HEK293 (cell line): ENCODE results near the gene CASP2.

ENCODE experiments used
- CTCF ChIA-PET: fragments of 350-600 bp; formaldehyde crosslinking; extraction: SDS; loops from one replicate; lab custom pipeline; 2021; ENCODE audit warnings: antibody characterized with exemption; lab: Yijun Ruan, JAX
- POLR2A ChIA-PET: fragments of 300-600 bp; formaldehyde crosslinking; extraction: SDS; loops from one replicate; lab custom pipeline; 2020; ENCODE audit warnings: antibody characterized with exemption, inconsistent platforms; lab: Yijun Ruan, JAX
- H3K27ac ChIP-seq: fragments of 200-500 bp; sonication (Bioruptor generic); 2 replicates; pipeline ENCODE4 v1.5.1; 2014; ENCODE audit warnings: low read depth, low read length, control low read depth, inconsistent platforms; ENCODE audit errors: extremely low read depth
- H3K36me3 ChIP-seq, 2 experiments: fragments of 200-500 bp in 1 of 2; sonication (Bioruptor generic) in 1 of 2; 1 replicate in 1 of 2; 2 replicates in 1 of 2; pipeline ENCODE4 v1.5.1; 2014 to 2017; ENCODE audit warnings: inconsistent platforms in 2 of 2, low read length in 2 of 2; ENCODE audit not compliant: control insufficient read depth in 2 of 2, insufficient read depth in 1 of 2
- H3K4me1 ChIP-seq: fragments of 200-500 bp; sonication (Bioruptor generic); 2 replicates; pipeline ENCODE4 v1.5.1; 2014; ENCODE audit warnings: mild to moderate bottlenecking, low read length, inconsistent platforms; ENCODE audit not compliant: control insufficient read depth, insufficient read depth
- H3K4me3 ChIP-seq: 2 replicates; pipeline ENCODE4 v1.5.1; 2011; ENCODE audit warnings: low read depth, mild to moderate bottlenecking, control low read depth, low read length, moderate library complexity
- H3K9me3 ChIP-seq: fragments of 200-500 bp; sonication (Bioruptor generic); 2 replicates; pipeline ENCODE4 v1.5.1; 2014; ENCODE audit warnings: low read depth, low read length, inconsistent platforms; ENCODE audit not compliant: control insufficient read depth, insufficient read depth
- SETDB1 ChIP-seq: IDR thresholded peaks from one replicate; pipeline ENCODE4 v1.6.1; 2017; ENCODE audit warnings: mild to moderate bottlenecking, low read length, moderate library complexity, mixed read lengths; ENCODE audit not compliant: insufficient read length
- TCF7L2 ChIP-seq: IDR thresholded peaks from 2 replicates; pipeline ENCODE4 v1.6.1; 2011; ENCODE audit warnings: low read depth, mild to moderate bottlenecking, inconsistent platforms, low read length, moderate library complexity, borderline replicate concordance
- ZBTB11 ChIP-seq: fragments of 450-650 bp; formaldehyde crosslinking; conservative IDR thresholded peaks from 2 replicates; pipeline ENCODE4 v1.5.1; 2016; ENCODE audit warnings: low read depth, missing biosample characterization, missing genetic modification characterization
- ZFHX2 ChIP-seq: fragments of 450-650 bp; formaldehyde crosslinking; conservative IDR thresholded peaks from 2 replicates; pipeline ENCODE4 v1.5.1; 2016; ENCODE audit warnings: missing biosample characterization, missing genetic modification characterization
- ZFP3 ChIP-seq: fragments of 450-650 bp; formaldehyde crosslinking; IDR thresholded peaks from 2 replicates; pipeline ENCODE4 v1.5.1; 2016; ENCODE audit warnings: low read depth, missing biosample characterization, missing genetic modification characterization
- ZNF114 ChIP-seq: fragments of 450-650 bp; formaldehyde crosslinking; IDR thresholded peaks from 2 replicates; pipeline ENCODE4 v1.5.0; 2017; ENCODE audit warnings: missing biosample characterization, missing genetic modification characterization
- ZNF121 ChIP-seq: fragments of 450-650 bp; formaldehyde crosslinking; IDR thresholded peaks from 2 replicates; pipeline ENCODE4 v1.5.1; 2016; ENCODE audit warnings: missing biosample characterization, missing genetic modification characterization
- ZNF146 ChIP-seq: fragments of 450-650 bp; formaldehyde crosslinking; IDR thresholded peaks from 2 replicates; pipeline ENCODE4 v1.5.1; 2016; ENCODE audit warnings: missing biosample characterization, missing genetic modification characterization
- ZNF18 ChIP-seq: fragments of 450-650 bp; formaldehyde crosslinking; IDR thresholded peaks from 2 replicates; pipeline ENCODE4 v1.5.1; 2016; ENCODE audit warnings: missing biosample characterization, missing genetic modification characterization
- ZNF214 ChIP-seq: fragments of 450-650 bp; formaldehyde crosslinking; IDR thresholded peaks from 2 replicates; pipeline ENCODE4 v1.5.1; 2017; ENCODE audit warnings: missing biosample characterization, mild to moderate bottlenecking, missing genetic modification characterization, borderline replicate concordance
- ZNF221 ChIP-seq: fragments of 450-650 bp; formaldehyde crosslinking; IDR thresholded peaks from 2 replicates; pipeline ENCODE4 v1.5.1; 2017; ENCODE audit warnings: missing biosample characterization, missing genetic modification characterization, borderline replicate concordance
- ZNF274 ChIP-seq, 2 experiments: fragments of 200-500 bp in 1 of 2; fragments of 450-650 bp in 1 of 2; sonication (Bioruptor generic) in 1 of 2; formaldehyde crosslinking in 1 of 2; IDR thresholded peaks; 2 replicates each; pipeline versions ENCODE4 v1.5.1 to v1.6.1; 2014 to 2016; ENCODE audit warnings: borderline replicate concordance in 1 of 2, inconsistent platforms in 1 of 2, low read length in 1 of 2, missing biosample characterization in 1 of 2, missing genetic modification characterization in 1 of 2
- ZNF391 ChIP-seq: fragments of 450-650 bp; formaldehyde crosslinking; IDR thresholded peaks from 2 replicates; pipeline ENCODE4 v1.5.1; 2016; ENCODE audit warnings: low read depth, missing biosample characterization, missing genetic modification characterization, borderline replicate concordance
- ZNF398 ChIP-seq: fragments of 450-650 bp; formaldehyde crosslinking; IDR thresholded peaks from 2 replicates; pipeline ENCODE4 v1.5.1; 2017; ENCODE audit warnings: missing biosample characterization, missing genetic modification characterization
- ZNF473 ChIP-seq: fragments of 450-650 bp; formaldehyde crosslinking; IDR thresholded peaks from 2 replicates; pipeline ENCODE4 v1.5.1; 2017; ENCODE audit warnings: missing biosample characterization, missing genetic modification characterization
- ZNF585B ChIP-seq: fragments of 450-650 bp; formaldehyde crosslinking; IDR thresholded peaks from 2 replicates; pipeline ENCODE4 v1.5.1; 2016; ENCODE audit warnings: missing biosample characterization, missing genetic modification characterization
- ZNF626 ChIP-seq: fragments of 450-650 bp; sonication (Bioruptor Pico); formaldehyde crosslinking; IDR thresholded peaks from 2 replicates; pipeline ENCODE4 v1.5.1; 2018; ENCODE audit warnings: missing biosample characterization, missing genetic modification characterization, inconsistent platforms
- ZNF654 ChIP-seq: fragments of 450-650 bp; formaldehyde crosslinking; IDR thresholded peaks from 2 replicates; pipeline ENCODE4 v1.5.1; 2016; ENCODE audit warnings: low read depth, missing biosample characterization, missing genetic modification characterization
- ZNF76 ChIP-seq: fragments of 450-650 bp; formaldehyde crosslinking; IDR thresholded peaks from 2 replicates; pipeline ENCODE4; 2016; ENCODE audit warnings: low read depth, missing biosample characterization, missing genetic modification characterization, borderline replicate concordance
- TF ChIP-seq, protein P1 (sequence below): fragments of 450-650 bp; formaldehyde crosslinking; IDR thresholded peaks from 2 replicates; pipeline ENCODE4 v1.5.1; 2016; ENCODE audit warnings: missing biosample characterization, missing genetic modification characterization, low read depth
- TF ChIP-seq, protein P2 (sequence below): fragments of 450-650 bp; formaldehyde crosslinking; IDR thresholded peaks from 2 replicates; pipeline ENCODE4 v1.5.1; 2016; ENCODE audit warnings: missing biosample characterization, missing genetic modification characterization

CASP2 gene

GRCh38 chr7:143304938-143305337, 16.8 kb downstream of the CASP2 start (continued):
- TF ChIP-seq, protein P1, sequence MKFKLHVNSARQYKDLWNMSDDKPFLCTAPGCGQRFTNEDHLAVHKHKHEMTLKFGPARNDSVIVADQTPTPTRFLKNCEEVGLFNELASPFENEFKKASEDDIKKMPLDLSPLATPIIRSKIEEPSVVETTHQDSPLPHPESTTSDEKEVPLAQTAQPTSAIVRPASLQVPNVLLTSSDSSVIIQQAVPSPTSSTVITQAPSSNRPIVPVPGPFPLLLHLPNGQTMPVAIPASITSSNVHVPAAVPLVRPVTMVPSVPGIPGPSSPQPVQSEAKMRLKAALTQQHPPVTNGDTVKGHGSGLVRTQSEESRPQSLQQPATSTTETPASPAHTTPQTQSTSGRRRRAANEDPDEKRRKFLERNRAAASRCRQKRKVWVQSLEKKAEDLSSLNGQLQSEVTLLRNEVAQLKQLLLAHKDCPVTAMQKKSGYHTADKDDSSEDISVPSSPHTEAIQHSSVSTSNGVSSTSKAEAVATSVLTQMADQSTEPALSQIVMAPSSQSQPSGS (tag by site-specific recombination), result no peak
- no peak for TF ChIP-seq ZFHX2 (tag by site-specific recombination)
- no peak for TF ChIP-seq ZNF274 (IDR thresholded peaks at IDR 0.05; ENCODE audit: low read length)
- TF ChIP-seq ZNF274 (tag by site-specific recombination; IDR thresholded peaks at IDR 0.05; ENCODE audit: borderline replicate concordance), result no peak
- no peak for TF ChIP-seq ZNF76 (tag by site-specific recombination)

GRCh38 chr7:143305423-143306070, 17.4 kb downstream of the CASP2 start:
- Histone ChIP-seq H3K4me1 (no peaks in the 10 kb centered on the region), H3K4me3 (no peak overlapping the region), H3K36me3 (peaks cover 17 to 88% of the 10 kb centered on the region in 2 experiments), H3K27ac (no peak overlapping the region), H3K9me3 (no peaks in the 10 kb centered on the region)
- CTCF ChIA-PET, result interaction anchor here (0.6 to 4.4 kb wide), 28 partner anchors 9 to 134 kb away, joined by 3 to 35 read pairs (median 4); partner anchors contain the start of genes CLCN1, EPHA1, GSTK1 and TAS2R40
- POLR2A ChIA-PET, result no interaction called here
- TF ChIP-seq ZNF214 (tag by site-specific recombination), result no peak
- TF ChIP-seq ZNF585B (tag by site-specific recombination), result no peak
- TF ChIP-seq ZNF391 (tag by site-specific recombination), result no peak
- no peak for TF ChIP-seq ZNF221 (tag by site-specific recombination)
- TF ChIP-seq ZNF121, result peak; percentile 84
- TF ChIP-seq TCF7L2, result no peak
- TF ChIP-seq ZNF626 (tag by site-specific recombination), result no peak
- no peak for TF ChIP-seq SETDB1
- no peak for TF ChIP-seq ZNF398 (tag by site-specific recombination)
- TF ChIP-seq ZNF18 (tag by site-specific recombination), result no peak
- no peak for TF ChIP-seq ZFP3
- TF ChIP-seq, protein P2, sequence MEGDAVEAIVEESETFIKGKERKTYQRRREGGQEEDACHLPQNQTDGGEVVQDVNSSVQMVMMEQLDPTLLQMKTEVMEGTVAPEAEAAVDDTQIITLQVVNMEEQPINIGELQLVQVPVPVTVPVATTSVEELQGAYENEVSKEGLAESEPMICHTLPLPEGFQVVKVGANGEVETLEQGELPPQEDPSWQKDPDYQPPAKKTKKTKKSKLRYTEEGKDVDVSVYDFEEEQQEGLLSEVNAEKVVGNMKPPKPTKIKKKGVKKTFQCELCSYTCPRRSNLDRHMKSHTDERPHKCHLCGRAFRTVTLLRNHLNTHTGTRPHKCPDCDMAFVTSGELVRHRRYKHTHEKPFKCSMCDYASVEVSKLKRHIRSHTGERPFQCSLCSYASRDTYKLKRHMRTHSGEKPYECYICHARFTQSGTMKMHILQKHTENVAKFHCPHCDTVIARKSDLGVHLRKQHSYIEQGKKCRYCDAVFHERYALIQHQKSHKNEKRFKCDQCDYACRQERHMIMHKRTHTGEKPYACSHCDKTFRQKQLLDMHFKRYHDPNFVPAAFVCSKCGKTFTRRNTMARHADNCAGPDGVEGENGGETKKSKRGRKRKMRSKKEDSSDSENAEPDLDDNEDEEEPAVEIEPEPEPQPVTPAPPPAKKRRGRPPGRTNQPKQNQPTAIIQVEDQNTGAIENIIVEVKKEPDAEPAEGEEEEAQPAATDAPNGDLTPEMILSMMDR (tag by site-specific recombination), result peak; percentile 63
- no peak for TF ChIP-seq ZNF114 (tag by site-specific recombination)
- TF ChIP-seq ZNF473 (tag by site-specific recombination), result no peak
- TF ChIP-seq ZNF146 (tag by site-specific recombination), result no peak
- TF ChIP-seq ZNF654 (tag by site-specific recombination), result peak; percentile 50
- no peak for TF ChIP-seq ZBTB11
